K562 (cell line): ENCODE results near the gene DTD1. TPM values are rescaled to one million over a fixed set of nuclear protein-coding genes. Genes with fewer than 3 reads are reported as not detected.
A peak's percentile ranks its signal among the peaks of the same experiment; 100 is the strongest.

Experiments used
- E2F6 ChIP-seq, 2 experiments: IDR thresholded peaks; 2 replicates each; pipeline ENCODE4 v1.6.1; 2011; ENCODE audit warnings: borderline replicate concordance in 1 of 2, control low read depth in 1 of 2, low read depth in 1 of 2, low read length in 1 of 2, mild to moderate bottlenecking in 1 of 2, mixed read lengths in 1 of 2, moderate library complexity in 1 of 2; ENCODE audit not compliant: insufficient read depth in 1 of 2, insufficient read length in 1 of 2, poor library complexity in 1 of 2, severe bottlenecking in 1 of 2; ENCODE audit errors: extremely low read depth in 1 of 2
- MAX ChIP-seq: sonication (generic); formaldehyde crosslinking; IDR thresholded peaks from 2 replicates; pipeline ENCODE4 v1.9.0; 2022; ENCODE audit warnings: mild to moderate bottlenecking, missing genetic modification reagents
- MTA3 ChIP-seq: fragments of 450-650 bp; formaldehyde crosslinking; IDR thresholded peaks from 2 replicates; pipeline ENCODE4 v1.6.1; 2017; ENCODE audit warnings: mild to moderate bottlenecking, borderline replicate concordance
- NR2C2 ChIP-seq, 2 experiments: fragments of 200-800 bp in 1 of 2; sonication (Bioruptor generic) in 1 of 2; sonication (generic) in 1 of 2; formaldehyde crosslinking in 1 of 2; IDR thresholded peaks; 2 replicates each; pipeline versions ENCODE4 v1.6.1 to v1.8.0; 2016 to 2022; ENCODE audit warnings: mild to moderate bottlenecking in 1 of 2, missing compliant biosample characterization in 1 of 2, missing genetic modification characterization in 1 of 2, missing genetic modification reagents in 1 of 2
- polyA plus RNA-seq, 8 experiments: library from polyadenylated mRNA; depleted of rRNA in 4 of 8; stranded (reverse) in 5 of 8; unstranded in 3 of 8; fragments of >200 nt; fragmentation: Nextera tagmentation in 2 of 8; fragmentation: Illumina TruSeq in 1 of 8; extraction: Ambion mirVana in 2 of 8; extraction: Trizol in 1 of 8; gene quantifications; 2 replicates each; pipeline versions ENCODE4 v1.2.1 to v1.2.3, GENCODE V29; 2011 to 2014; ENCODE audit warnings: inconsistent platforms in 1 of 8, missing spikeins in 1 of 8
- total RNA-seq, 7 experiments: library from RNA; depleted of rRNA in 6 of 7; stranded (reverse); fragments of >200 nt in 6 of 7; fragmentation: Illumina TruSeq in 2 of 7; extraction: Trizol in 2 of 7; gene quantifications; 2 replicates each; pipeline versions ENCODE4 v1.2.1 to v1.2.3, GENCODE V29; 2011 to 2021; ENCODE audit warnings: low replicate concordance in 1 of 7
- TF ChIP-seq, protein P1 (sequence below), 2 experiments: fragments of 450-650 bp; formaldehyde crosslinking in 1 of 2; IDR thresholded peaks; 2 replicates each; pipeline versions ENCODE4 v1.4.0 to v1.6.1; 2014 to 2020; ENCODE audit warnings: mild to moderate bottlenecking in 2 of 2, borderline replicate concordance in 1 of 2, low read depth in 1 of 2
- TF ChIP-seq, protein P2 (sequence below): fragments of 450-650 bp; IDR thresholded peaks from 2 replicates; pipeline ENCODE4 v1.7.1; 2018; ENCODE audit warnings: mild to moderate bottlenecking, low read depth; ENCODE audit not compliant: partially characterized antibody

DTD1 gene
- total and polyA plus RNA-seq, 9 of the 15 experiments (the other 6 are each of a cell fraction or from before 2014, with no cell fraction given) = 5.7 to 28.6 (median 26.8) TPM

- TF ChIP-seq E2F6 (IDR thresholded peaks at IDR 0.05; ENCODE audit: borderline replicate concordance in 1 of 2, extremely low read depth in 1 of 2, insufficient read depth in 1 of 2, insufficient read length in 1 of 2, low read depth in 1 of 2, low read length in 1 of 2, poor library complexity in 1 of 2, severe bottlenecking in 1 of 2) = peak; percentile 36 to 72
- TF ChIP-seq, protein P1, sequence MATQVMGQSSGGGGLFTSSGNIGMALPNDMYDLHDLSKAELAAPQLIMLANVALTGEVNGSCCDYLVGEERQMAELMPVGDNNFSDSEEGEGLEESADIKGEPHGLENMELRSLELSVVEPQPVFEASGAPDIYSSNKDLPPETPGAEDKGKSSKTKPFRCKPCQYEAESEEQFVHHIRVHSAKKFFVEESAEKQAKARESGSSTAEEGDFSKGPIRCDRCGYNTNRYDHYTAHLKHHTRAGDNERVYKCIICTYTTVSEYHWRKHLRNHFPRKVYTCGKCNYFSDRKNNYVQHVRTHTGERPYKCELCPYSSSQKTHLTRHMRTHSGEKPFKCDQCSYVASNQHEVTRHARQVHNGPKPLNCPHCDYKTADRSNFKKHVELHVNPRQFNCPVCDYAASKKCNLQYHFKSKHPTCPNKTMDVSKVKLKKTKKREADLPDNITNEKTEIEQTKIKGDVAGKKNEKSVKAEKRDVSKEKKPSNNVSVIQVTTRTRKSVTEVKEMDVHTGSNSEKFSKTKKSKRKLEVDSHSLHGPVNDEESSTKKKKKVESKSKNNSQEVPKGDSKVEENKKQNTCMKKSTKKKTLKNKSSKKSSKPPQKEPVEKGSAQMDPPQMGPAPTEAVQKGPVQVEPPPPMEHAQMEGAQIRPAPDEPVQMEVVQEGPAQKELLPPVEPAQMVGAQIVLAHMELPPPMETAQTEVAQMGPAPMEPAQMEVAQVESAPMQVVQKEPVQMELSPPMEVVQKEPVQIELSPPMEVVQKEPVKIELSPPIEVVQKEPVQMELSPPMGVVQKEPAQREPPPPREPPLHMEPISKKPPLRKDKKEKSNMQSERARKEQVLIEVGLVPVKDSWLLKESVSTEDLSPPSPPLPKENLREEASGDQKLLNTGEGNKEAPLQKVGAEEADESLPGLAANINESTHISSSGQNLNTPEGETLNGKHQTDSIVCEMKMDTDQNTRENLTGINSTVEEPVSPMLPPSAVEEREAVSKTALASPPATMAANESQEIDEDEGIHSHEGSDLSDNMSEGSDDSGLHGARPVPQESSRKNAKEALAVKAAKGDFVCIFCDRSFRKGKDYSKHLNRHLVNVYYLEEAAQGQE (IDR thresholded peaks at IDR 0.05; ENCODE audit: borderline replicate concordance) = 0 out of 2 replicates have a peak, but pooled peaks have one; percentile 15
- TF ChIP-seq, protein P1 (CRISPR knock-in tag; IDR thresholded peaks at IDR 0.05; ENCODE audit: low read depth) = no peak
- TF ChIP-seq, protein P2, sequence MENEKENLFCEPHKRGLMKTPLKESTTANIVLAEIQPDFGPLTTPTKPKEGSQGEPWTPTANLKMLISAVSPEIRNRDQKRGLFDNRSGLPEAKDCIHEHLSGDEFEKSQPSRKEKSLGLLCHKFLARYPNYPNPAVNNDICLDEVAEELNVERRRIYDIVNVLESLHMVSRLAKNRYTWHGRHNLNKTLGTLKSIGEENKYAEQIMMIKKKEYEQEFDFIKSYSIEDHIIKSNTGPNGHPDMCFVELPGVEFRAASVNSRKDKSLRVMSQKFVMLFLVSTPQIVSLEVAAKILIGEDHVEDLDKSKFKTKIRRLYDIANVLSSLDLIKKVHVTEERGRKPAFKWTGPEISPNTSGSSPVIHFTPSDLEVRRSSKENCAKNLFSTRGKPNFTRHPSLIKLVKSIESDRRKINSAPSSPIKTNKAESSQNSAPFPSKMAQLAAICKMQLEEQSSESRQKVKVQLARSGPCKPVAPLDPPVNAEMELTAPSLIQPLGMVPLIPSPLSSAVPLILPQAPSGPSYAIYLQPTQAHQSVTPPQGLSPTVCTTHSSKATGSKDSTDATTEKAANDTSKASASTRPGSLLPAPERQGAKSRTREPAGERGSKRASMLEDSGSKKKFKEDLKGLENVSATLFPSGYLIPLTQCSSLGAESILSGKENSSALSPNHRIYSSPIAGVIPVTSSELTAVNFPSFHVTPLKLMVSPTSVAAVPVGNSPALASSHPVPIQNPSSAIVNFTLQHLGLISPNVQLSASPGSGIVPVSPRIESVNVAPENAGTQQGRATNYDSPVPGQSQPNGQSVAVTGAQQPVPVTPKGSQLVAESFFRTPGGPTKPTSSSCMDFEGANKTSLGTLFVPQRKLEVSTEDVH = peak; percentile 75
- TF ChIP-seq MAX (CRISPR knock-in tag) = peak; percentile 34
- peak; percentile 60; the same call in 1 of the 2 replicates for TF ChIP-seq MTA3
- peak; percentile 78 for TF ChIP-seq NR2C2 (CRISPR knock-in tag; IDR thresholded peaks at IDR 0.05)
- peak; percentile 97 for TF ChIP-seq NR2C2 (tag; IDR thresholded peaks at IDR 0.05)
These were observed 20.7 kb upstream of the DTD1 start, which contains the start of gene SMIM26 (continued) for GRCh38 chr20:18566892-18567738.
